HuH-7.5 (cell line): ENCODE data around the gene TBCEL.
A peak's percentile ranks its signal among the peaks of the same experiment; 100 is the strongest.

Experiments
- DNase-seq: peaks from one replicate; pipeline ENCODE4 v3.0.0; 2011; ENCODE audit warnings: low spot score

TBCEL gene

GRCh38 chr11:121067026-121067425 is 43.1 kb downstream of the TBCEL start:
- DNase-seq = no peak

- peak; percentile 6 for DNase-seq
Observed at GRCh38 chr11:121067453-121067852, 43.6 kb downstream of the TBCEL start.

- DNase-seq = no peak
Observed at GRCh38 chr11:121067962-121068647, 44.2 kb downstream of the TBCEL start.

- no peak for DNase-seq
Observed at GRCh38 chr11:121068787-121069186, 44.9 kb downstream of the TBCEL start.

- DNase-seq = no peak
Observed at GRCh38 chr11:121070951-121071845, 47.3 kb downstream of the TBCEL start.

- DNase-seq = no peak
Observed at GRCh38 chr11:121071846-121072450, 48.0 kb downstream of the TBCEL start.

- no peak for DNase-seq
Observed at GRCh38 chr11:121081321-121081720, 57.4 kb downstream of the TBCEL start.

- DNase-seq = no peak
Observed at GRCh38 chr11:121082219-121082618, 58.3 kb downstream of the TBCEL start.

- no peak for DNase-seq
Observed at GRCh38 chr11:121082670-121083069, 58.8 kb downstream of the TBCEL start.

- no peak for DNase-seq
Observed at GRCh38 chr11:121086866-121087265, 63.0 kb downstream of the TBCEL start.

GRCh38 chr11:121089566-121089965 is 65.7 kb downstream of the TBCEL start:
- DNase-seq = no peak

GRCh38 chr11:121090145-121090721 is 66.3 kb downstream of the TBCEL start:
- no peak for DNase-seq

- DNase-seq = no peak
Observed at GRCh38 chr11:121091492-121092152, 67.7 kb downstream of the TBCEL start.

GRCh38 chr11:121095561-121095960 is 71.7 kb downstream of the TBCEL start:
- DNase-seq = no peak

- DNase-seq = no peak
Observed at GRCh38 chr11:121099364-121099763, 75.5 kb downstream of the TBCEL start.

- no peak for DNase-seq
Observed at GRCh38 chr11:121099885-121100284, 76.0 kb downstream of the TBCEL start.

GRCh38 chr11:121100943-121101342 is 77.0 kb downstream of the TBCEL start, which contains the start of gene TECTA:
Gene TECTA, plus strand, starts transcription at chr11:121101243. Its CDS starts 1,423 bp downstream, at chr11:121102666.
- DNase-seq = no peak

GRCh38 chr11:121104312-121104762 is 80.4 kb downstream of the TBCEL start:
- no peak for DNase-seq

GRCh38 chr11:121105063-121105480 is 81.2 kb downstream of the TBCEL start:
- no peak for DNase-seq

GRCh38 chr11:121105481-121106195 is 81.7 kb downstream of the TBCEL start:
- DNase-seq = no peak

- DNase-seq = no peak
Observed at GRCh38 chr11:121106812-121107211, 82.9 kb downstream of the TBCEL start.
